Lung (tissue), 12 donors: ENCODE results near the gene BTG1. TPM values are rescaled to one million over a fixed set of nuclear protein-coding genes. Genes with fewer than 3 reads are reported as not detected.

Experiments used
- ATAC-seq: fragments of 200-7000 bp; cut with Tn5 transposase; one replicate; pipeline ENCODE4 v1.9.1; 2020; ENCODE audit warnings: moderate number of reproducible peaks; ENCODE audit not compliant: insufficient read depth, low FRiP score
- DNase-seq, 3 donors: peaks; one replicate each; pipeline ENCODE4 v3.0.0-alpha.2; 2013 to 2017
- H3K27ac ChIP-seq, 2 donors: one replicate each; pipeline ENCODE4 v1.5.1; 2013; ENCODE audit warnings: mild to moderate bottlenecking in 2 of 2, moderate library complexity in 2 of 2, control low read depth in 1 of 2, inconsistent platforms in 1 of 2, low read depth in 1 of 2, low read length in 1 of 2
- H3K27me3 ChIP-seq, 3 donors: one replicate each; pipeline ENCODE4 v1.5.1; 2013; ENCODE audit warnings: low read length in 2 of 3; ENCODE audit not compliant: control insufficient read depth in 3 of 3, insufficient read depth in 3 of 3
- H3K36me3 ChIP-seq, 4 donors: one replicate each; pipeline ENCODE4 v1.5.1; 2013; ENCODE audit warnings: low read length in 4 of 4, mild to moderate bottlenecking in 1 of 4, moderate library complexity in 1 of 4; ENCODE audit not compliant: control insufficient read depth in 4 of 4, insufficient read depth in 4 of 4
- H3K4me1 ChIP-seq, 5 donors: one replicate each; pipeline ENCODE4 v1.5.1; 2013; ENCODE audit warnings: low read length in 5 of 5, mild to moderate bottlenecking in 2 of 5, moderate library complexity in 1 of 5; ENCODE audit not compliant: control insufficient read depth in 5 of 5, insufficient read depth in 5 of 5
- H3K4me3 ChIP-seq: one replicate; pipeline ENCODE4 v1.5.1; 2013; ENCODE audit warnings: mild to moderate bottlenecking, control low read depth, moderate library complexity
- H3K9ac ChIP-seq, 2 donors: one replicate each; pipeline ENCODE4 v1.5.1; 2013; ENCODE audit warnings: low read length in 2 of 2, control low read depth in 1 of 2; ENCODE audit not compliant: insufficient read depth in 1 of 2
- H3K9me3 ChIP-seq, 4 donors: one replicate each; pipeline ENCODE4 v1.5.1; 2013; ENCODE audit warnings: low read length in 3 of 4, mild to moderate bottlenecking in 1 of 4, moderate library complexity in 1 of 4; ENCODE audit not compliant: control insufficient read depth in 4 of 4, insufficient read depth in 3 of 4
- WGBS, 2 donors: extraction: QIAGEN DNeasy Blood & Tissue Kit; methylation state at CpG; one replicate each; pipeline ENCODE4 v1.1.7; 2013; 5-methylcytosine and 5-hydroxymethylcytosine counted together
- polyA plus RNA-seq, 2 donors: library from polyadenylated mRNA; stranded (reverse); fragments of 200-250 nt; gene quantifications; one replicate each; pipeline ENCODE4 v1.2.1, GENCODE V29; 2013
- total RNA-seq, 2 donors: library from RNA; depleted of rRNA in 1 of 2; stranded (reverse); fragments of >200 nt in 1 of 2; gene quantifications; one replicate each; pipeline ENCODE4 v1.2.1, GENCODE V29; 2014 to 2021
- TF ChIP-seq, protein P1 (sequence below): IDR thresholded peaks from 2 replicates; pipeline ENCODE4 v1.5.1; 2012; ENCODE audit warnings: mild to moderate bottlenecking; ENCODE audit errors: control extremely low read depth, extremely low read depth
- donor health status: control.
- donor health status: control.
- donor health status: Bipolar disorder and iron deficiency.
- donor health status: healthy.
- donor health status: DM: yes; HTN: yes; CAD: no.

Gene BTG1
- total and polyA plus RNA-seq, 4 donors = 38.4 to 147 (median 89.7) TPM

DNA sequence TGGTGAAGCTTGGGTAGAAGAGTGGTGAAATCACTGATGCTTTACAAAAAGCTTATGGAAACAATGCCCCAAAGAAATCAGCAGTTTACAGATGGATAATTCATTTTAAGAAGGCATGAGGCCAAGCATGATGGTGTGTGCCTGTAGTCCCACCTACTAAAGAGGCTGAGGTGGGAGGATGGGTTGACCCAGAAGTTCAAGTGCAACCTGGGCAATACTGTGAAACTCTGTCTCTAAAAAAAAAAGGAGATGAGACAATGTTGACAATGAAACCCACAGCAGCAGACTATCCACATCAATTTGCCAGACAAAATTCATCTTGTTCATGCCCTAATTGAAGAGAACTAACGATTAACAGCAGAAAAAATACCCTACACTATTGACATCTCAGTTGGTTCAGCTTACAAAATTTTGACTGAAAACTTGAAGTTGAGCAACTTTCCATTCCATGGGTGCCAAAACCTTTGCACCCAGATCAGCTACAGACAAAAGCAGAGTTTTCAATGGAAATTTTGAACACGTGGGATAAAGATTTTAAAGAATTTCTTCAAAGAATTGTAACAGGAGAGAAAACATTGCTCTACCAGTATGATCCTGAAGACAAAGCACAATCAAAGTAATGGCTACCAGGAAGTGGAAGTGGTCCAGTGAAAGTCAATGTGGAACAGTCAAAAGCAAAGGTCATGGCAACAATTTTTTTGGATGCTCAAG, 26.7 kb downstream of the BTG1 start:
- peaks cover 0 to 10% (median 3%) of the 10 kb centered on the region in 4 donors for H3K9me3 ChIP-seq
- no peak overlapping the region for H3K4me3 ChIP-seq
- WGBS, 2 donors = 96 to 98% methylated on average over 2 of the region's 2 CpGs
- TF ChIP-seq, protein P1, sequence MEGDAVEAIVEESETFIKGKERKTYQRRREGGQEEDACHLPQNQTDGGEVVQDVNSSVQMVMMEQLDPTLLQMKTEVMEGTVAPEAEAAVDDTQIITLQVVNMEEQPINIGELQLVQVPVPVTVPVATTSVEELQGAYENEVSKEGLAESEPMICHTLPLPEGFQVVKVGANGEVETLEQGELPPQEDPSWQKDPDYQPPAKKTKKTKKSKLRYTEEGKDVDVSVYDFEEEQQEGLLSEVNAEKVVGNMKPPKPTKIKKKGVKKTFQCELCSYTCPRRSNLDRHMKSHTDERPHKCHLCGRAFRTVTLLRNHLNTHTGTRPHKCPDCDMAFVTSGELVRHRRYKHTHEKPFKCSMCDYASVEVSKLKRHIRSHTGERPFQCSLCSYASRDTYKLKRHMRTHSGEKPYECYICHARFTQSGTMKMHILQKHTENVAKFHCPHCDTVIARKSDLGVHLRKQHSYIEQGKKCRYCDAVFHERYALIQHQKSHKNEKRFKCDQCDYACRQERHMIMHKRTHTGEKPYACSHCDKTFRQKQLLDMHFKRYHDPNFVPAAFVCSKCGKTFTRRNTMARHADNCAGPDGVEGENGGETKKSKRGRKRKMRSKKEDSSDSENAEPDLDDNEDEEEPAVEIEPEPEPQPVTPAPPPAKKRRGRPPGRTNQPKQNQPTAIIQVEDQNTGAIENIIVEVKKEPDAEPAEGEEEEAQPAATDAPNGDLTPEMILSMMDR = no peak
- H3K4me1 ChIP-seq = no peaks in the 10 kb centered on the region
- H3K9ac ChIP-seq = no peak overlapping the region
- H3K27ac ChIP-seq = no peak overlapping the region
- no peak for DNase-seq
- no peak for ATAC-seq
- H3K36me3 ChIP-seq = peaks cover 0 to 13% (median 6%) of the 10 kb centered on the region in 4 donors
- H3K27me3 ChIP-seq = no peaks in the 10 kb centered on the region

DNA sequence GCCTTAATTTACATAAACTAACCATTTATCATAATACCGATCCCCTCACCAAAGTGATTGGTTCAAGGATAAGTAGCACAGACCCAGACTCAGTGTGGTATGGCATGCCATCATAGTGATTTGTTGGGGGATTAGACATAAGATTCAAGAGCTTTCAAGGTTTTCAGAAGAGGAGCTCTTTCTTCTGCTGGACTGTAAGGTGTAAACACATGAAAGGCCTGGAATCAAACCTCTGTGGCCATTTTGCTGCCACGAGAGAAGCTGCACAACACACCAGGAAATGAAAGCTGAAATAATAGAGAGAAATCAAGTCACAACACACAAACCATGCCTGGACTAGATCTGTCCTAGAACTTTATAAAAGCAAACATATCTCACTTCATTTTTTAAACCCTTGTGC, 30.8 kb downstream of the BTG1 start:
- H3K4me1 ChIP-seq = peaks cover 0 to 8% (median 0%) of the 10 kb centered on the region in 5 donors
- 90 to 92% methylated on average over 2 of the region's 2 CpGs for WGBS, 2 donors
- peaks cover 0 to 5% (median 1%) of the 10 kb centered on the region in 4 donors for H3K9me3 ChIP-seq
- no peaks in the 10 kb centered on the region for H3K27me3 ChIP-seq
- H3K9ac ChIP-seq = no peak overlapping the region
- peaks cover 0 to 10% (median 4%) of the 10 kb centered on the region in 4 donors for H3K36me3 ChIP-seq
- H3K27ac ChIP-seq = no peak overlapping the region
- H3K4me3 ChIP-seq = no peak overlapping the region
- ATAC-seq (no peak), DNase-seq (no peak)
- TF ChIP-seq, protein P1 = no peak

DNA sequence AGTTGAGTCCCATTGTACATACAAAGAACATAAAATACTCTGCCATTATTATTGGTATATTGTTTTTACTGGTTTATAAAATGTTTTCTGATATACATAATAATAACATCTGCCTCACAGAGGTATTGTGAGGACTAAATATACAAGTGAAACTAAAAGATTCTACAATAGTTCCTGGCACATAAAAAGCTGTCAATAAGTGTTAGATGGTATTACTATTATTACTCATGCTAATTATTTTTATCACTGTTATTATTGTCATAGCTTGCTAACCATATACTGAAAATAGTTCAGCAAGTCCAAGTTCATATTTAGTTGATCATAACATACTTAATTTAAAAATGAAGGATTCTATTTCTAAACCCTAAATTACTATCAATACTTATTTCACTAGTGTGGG, 34.4 kb downstream of the BTG1 start:
- no peaks in the 10 kb centered on the region for H3K36me3 ChIP-seq
- no peak overlapping the region for H3K4me3 ChIP-seq
- DNase-seq (no peak), ATAC-seq (no peak)
- TF ChIP-seq, protein P1 = no peak
- no peaks in the 10 kb centered on the region for H3K27me3 ChIP-seq
- no peaks in the 10 kb centered on the region for H3K9me3 ChIP-seq
- no peak overlapping the region for H3K27ac ChIP-seq
- no peak overlapping the region for H3K9ac ChIP-seq
- peaks cover 0 to 37% (median 18%) of the 10 kb centered on the region in 5 donors for H3K4me1 ChIP-seq
